Fibroblast of upper back skin (primary cell): Measurements from ENCODE around the gene PCNP.
"Not testable (repeated sequence)": the region's sequence is repeated elsewhere in the genome, so short reads cannot be mapped to it uniquely, and the experiment has no call there.

Source experiments
- DNase-seq: peaks from one replicate; pipeline ENCODE4 v3.0.0-alpha.2; 2013

The PCNP gene, protein sequence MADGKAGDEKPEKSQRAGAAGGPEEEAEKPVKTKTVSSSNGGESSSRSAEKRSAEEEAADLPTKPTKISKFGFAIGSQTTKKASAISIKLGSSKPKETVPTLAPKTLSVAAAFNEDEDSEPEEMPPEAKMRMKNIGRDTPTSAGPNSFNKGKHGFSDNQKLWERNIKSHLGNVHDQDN

DNA sequence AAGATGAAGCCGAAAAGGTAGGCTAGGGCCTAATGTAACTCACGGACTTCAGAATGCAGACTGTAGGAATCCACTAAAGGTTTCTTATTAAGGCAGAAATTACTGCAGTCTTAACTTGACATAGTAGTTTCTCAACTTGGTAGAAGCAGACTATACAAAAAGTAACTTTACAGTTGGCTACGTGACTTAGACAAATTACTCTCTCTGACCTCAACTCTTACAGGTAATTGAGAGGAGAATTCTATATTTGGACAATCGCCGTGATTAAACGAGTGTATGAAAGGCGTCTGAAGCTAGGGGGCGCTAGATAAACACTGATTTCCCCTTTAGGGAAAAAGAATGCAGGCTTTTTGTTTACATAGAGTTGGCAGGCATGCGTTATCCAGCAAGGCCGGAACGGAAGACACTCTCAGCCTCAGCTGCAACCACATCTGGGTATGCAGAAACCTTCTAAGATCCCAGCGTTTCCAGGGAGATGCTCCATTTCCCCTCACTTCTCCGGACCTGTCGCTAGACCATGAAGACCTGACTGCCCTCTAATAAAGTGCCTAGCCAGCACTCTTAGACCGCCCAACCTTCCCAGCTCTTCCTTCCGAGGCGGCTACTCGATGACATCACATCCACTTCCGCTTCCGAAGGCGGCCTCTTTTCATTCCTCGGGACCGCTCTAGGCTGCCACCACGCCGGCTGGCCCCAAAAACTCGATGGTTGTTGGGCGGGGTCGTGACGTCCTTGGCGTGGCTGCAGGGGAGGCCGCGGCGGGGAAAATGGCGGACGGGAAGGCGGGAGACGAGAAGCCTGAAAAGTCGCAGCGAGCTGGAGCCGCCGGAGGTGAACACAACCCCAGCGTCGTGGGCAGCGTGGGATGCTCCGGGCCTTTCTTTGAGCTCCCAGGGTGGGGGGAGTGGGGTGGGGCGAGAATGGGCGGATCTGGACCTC is at the start of gene PCNP:
PCNP (plus strand) TSS at position 732 of the 939 bp plus-strand sequence; CDS start at position 768, 36 bp downstream.
- peak; percentile 99 for DNase-seq

DNA sequence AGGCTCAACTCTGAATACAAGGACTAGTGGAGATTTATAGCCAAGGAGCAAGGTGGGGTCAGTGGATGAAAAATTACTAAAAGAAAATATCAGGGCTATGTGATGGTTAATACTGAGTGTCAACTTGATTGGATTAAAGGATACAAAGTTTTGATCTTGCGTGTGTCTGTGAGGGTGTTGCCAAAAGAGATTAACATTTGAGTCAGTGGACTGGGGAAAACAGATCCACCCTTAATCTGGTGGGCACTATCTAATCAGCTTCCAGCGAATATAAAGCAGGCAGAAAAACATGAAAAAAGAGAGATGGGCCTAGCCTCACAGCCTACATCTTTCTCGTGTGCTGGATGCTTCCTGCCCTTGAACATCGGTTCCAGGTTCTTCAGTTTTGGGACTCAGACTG is 46.5 kb upstream of the PCNP start:
- DNase-seq = no peak

DNA sequence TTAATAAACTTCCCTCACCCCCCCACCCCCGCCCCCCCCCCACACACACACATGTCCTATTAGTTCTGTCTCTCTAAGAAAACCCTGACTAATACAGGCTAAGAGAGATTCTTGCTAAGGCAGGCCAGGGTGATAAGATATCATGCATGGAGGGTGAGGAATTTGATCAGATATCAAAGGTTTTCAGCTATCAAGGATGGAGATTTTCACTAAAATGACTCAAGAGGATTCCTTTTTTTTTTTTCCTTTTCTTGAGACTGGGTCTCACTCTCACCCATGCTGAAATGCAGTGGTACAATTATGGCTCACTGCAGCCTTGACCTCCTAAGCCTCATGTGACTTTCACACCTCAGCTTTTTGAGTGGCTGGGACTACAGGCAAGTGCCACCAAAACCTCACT is 46.1 kb upstream of the PCNP start:
- DNase-seq = no peak

DNA sequence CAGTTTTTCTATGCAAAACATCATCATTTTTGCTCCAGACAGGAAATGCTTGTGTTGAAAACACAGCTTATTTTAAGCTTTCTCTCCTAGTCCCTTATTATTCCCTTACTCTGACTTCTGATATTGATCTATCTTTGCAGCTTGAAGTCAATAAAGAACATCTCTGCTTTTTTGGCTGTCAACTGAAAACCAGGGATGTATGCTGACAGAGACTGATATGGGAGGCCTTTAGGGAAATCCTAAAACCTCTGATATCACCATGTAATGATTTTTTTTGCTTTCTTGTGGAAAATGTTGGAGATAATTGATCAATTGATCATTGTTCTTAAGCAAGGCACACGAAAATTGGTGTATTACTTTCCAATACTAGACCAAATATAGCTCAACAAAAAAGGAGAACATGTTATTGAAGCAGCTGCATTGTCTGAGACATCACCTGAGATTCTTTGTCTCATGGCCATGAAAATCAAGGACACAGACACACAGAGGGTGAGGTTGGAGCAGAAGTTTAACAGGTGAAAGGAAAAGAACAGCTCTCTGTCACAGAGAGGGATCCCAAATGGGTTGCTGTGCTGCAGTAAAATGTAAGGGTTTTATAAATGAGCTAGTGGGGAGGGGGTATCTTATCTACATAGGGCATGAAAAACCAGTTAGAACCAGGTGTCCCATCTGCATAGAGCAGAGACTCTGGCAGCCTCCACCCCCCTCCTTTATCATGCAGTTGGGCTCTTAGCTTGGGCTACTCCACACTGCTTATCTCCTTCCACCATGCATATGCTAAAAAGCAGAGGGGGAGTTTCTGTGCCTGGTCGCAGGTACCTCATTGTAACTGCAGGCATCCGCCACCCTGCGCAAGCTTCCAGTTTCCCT is 43.9 kb upstream of the PCNP start:
- no peak for DNase-seq

DNA sequence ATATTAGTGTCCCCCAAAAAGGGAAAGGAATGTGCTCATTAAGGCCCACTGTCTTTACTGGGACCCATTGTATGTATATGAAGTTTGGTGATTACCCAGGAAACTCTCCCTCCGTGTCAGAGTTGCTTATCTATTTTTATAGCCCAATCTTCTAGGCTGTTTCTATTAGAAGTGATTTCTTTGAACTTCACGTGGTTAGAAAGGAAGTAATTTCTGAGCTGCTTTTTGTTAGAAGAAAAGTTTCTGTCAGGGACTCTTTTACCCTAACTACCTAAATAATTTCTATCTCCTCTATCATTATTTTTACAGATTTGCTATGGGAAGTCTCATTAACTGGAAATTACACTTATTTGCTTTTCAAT is 43.3 kb upstream of the PCNP start:
- no peak for DNase-seq

DNA sequence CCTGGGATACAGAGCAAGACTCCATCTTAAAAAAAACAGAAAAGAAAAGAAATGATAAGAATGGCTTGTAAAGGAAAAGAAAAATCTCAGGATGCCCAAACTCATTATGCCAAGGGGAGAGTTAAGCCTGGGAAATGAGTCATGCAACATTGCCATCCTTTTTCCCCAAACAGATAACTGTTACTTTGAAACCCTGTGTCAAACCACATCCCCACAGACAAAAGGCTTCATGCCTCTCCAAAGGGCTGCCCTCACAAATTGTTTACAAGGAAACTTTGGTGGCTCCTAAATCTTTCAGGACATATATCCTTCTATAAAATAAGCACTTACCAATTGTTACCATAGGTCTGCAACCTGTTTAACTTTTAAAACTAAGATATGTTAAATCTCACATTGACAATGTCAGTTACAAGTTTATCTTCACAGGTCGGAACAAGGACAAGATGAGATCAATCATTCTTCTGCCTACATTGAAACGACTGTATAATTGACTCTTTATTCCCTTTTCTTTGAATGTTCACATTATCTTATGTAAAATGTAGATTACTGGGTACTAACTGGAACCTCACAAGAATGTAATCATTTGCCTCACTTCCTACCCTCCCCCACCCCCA is 42.4 kb upstream of the PCNP start:
- DNase-seq = no peak

DNA sequence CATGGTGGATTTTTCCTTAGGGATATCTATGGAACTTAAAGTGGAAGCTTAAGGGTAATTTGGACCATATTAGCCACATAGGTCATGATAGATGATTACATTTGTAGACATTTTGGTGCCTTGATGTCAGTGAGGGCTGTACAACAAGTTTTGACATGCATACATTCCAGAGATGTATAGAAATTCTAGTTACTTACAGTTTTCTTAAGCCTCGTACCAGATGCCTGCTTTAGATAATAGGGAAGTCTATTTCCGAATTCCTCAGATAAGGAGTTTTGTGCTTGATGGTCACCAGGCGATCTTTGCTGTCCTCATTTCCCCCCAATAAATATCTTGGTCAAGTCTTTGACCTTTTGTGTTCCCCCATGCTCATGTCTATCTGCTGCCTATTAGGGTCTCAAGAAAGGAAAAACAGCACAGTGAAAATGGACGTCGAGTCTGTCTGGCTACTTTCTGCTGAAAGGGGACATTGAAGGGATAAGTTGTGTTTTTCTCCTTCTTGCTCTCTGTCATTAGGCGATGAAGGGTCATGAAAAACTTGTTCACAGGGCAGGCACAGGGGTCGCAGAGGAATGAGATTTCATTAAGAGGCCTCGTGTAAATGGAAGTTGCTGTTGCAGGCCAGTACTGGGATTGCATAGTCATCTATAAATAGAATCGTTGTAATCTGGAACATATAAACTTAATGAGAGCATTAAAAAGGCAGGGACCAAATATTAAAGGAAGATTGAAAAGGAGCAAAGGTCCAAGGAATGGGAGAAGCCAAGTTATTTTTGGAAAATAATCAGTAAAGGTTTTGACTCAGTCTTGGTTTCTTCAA is 41.0 kb upstream of the PCNP start:
- peak; percentile 2 for DNase-seq

DNA sequence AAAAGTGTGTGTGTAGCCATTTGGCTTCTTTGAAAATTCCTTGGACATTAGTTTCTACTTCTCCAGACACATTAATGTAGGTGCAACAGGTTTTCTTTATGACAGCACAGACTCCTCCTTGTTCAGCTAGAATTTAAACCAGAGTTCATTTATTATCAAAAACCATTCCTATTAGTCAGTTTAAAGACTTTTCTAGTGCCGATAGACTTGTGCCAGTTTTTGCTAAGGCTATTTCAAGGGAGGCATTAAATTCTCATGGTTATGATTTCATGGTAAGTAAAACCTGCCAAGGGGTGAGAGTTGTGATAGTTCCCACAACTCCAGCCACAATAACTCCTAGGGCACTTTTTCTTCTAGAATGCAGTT is 40.4 kb upstream of the PCNP start:
- no peak for DNase-seq

DNA sequence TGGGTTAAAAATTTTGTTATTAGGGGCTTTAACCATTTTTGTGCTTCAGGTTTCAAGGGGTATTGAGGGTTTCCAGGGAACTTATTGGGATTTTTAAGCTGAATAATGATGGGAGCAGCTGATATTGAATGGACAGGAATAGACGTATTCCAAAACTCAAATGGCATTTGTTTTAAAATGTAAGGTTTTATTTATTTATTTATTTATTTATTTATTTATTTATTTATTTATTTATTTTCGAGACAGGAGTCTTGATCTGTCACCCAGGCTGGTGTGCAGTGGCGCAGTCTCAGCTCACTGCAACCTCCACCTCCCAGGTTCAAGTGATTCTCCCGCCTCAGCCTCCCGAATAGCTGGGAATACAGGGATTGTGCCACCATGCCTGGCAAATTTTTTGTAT is 38.8 kb upstream of the PCNP start:
- no peak for DNase-seq

DNA sequence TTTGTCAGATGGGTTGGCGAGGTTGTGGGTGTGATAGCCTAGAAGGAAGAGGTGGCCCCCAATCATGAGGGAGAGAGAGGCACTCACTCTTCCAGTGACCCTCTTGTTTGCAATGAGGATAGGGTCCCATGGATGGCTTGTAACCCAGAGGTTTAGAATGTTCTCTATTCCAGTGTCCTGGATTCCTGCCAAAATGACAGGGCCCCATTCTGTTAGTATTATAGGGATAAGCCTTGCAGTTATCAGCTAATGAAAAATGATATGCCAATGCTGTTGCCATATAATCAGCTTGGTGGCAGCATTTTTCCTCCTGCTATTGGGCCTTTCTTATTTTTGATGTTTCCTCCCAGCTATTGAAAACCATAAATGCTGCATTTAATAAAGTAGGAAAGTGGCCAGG is 37.7 kb upstream of the PCNP start:
- no peak for DNase-seq

DNA sequence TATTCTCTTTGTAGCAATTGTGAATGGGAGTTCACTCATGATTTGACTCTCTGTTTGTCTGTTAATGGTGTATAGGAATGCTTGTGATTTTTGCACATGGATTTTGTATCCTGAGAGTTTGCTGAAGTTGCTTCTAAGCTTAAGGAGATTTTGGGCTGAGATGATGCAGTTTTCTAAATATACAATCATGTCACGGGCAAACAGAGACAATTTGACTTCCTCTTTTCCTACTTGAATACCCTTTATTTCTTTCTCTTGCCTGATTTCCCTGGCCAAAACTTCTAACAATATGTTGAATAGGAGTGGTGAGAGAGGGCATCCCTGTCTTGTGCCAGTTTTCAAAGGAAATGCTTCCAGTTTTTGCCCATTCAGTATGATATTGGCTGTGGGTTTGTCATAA is 37.0 kb upstream of the PCNP start:
- not testable (repeated sequence) for DNase-seq

DNA sequence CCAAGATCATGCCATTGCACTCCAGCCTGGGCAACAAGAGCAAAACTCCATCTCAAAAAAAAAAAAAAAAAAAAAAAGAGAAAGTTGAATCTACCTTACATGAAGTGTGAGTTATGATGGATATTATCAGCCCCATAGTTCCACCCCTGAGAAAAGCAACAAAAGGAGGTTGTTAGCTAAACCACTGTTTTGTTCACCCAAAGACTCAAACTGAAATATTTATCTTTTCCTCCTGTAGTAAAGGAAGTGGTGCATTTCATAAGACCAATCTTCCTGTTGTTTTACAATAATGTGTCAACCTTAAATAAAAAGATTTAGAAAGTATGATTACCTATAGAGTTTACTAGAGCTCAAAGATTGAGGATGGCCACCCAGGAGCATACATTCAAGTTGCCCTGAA is 31.0 kb upstream of the PCNP start:
- DNase-seq = no peak

DNA sequence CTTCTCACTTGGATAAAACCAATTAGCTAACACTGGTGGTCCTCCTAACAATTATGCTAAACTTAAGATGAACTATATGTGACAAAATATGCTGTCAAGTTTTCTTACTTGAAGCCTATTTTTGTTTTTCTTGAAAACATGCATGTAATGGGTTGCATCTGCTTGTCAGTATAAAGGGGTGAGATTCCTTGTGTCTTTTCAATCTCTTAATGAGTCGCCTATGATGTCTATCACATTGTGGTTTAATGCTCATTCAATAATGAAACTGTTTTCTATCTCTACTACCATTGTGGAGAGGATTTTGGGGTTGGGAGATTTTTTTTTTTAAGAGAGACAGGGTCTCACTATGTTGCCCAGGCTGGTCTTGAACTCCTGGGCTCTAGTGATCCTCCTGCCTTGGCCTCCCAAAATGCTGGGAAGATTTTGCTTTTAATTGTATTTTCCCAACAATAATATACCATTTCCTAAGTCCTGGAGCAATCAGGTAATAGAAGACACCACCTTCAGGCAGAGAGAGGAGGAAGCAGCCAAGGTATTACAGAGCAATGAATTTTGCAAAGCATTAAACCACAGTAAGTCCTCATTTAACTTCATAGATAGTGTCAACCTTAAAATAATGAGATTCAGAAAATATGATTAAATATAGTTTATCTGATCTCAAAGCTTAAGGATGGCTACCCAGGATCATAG is 29.7 kb upstream of the PCNP start:
- DNase-seq = no peak

DNA sequence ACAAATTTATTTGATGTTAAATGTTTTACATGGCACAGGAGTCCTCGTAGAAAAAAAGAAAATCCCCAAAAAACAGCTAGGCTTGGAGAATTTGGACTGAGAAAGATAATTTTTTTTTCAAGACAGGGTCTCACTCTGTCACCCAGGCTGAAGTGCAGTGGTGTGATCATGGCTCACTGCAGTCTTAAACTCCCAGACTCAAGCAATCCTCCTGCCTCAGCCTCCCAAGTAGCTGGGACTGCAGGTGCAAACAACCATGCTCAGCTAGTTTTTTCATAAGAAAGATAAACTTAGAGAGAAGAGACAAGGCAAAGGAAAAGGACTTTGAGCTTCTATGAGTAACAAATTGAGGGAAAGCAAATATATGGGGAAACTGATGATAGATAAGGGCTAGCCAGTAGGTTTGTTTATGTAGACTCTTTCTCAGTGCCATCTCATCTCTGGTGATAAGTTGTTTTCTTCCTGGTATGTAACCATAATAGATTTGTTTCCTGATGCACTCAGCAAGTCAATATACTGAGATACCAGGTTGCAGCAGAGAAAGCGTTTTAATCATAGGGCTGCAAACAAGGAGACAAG is 25.4 kb upstream of the PCNP start:
- DNase-seq = no peak

DNA sequence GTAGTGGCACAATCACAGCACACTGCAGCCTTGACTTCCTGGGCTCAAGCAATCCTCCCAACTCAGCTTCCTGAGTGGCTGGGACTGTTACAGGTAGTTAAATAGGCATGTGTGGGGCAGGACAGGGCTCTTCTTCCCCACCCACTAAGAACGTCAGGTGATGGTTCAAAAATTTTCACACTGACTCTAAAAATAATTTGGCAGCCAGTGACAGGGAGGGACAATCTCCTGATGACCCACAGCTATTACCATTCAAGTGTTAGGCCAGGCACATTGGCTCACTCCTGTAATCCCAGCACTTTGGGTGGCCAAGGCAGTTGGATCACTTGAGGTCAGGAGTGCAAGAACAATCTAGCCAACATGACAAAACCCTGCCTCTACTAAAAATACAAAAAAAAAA is 24.5 kb upstream of the PCNP start:
- no peak for DNase-seq

DNA sequence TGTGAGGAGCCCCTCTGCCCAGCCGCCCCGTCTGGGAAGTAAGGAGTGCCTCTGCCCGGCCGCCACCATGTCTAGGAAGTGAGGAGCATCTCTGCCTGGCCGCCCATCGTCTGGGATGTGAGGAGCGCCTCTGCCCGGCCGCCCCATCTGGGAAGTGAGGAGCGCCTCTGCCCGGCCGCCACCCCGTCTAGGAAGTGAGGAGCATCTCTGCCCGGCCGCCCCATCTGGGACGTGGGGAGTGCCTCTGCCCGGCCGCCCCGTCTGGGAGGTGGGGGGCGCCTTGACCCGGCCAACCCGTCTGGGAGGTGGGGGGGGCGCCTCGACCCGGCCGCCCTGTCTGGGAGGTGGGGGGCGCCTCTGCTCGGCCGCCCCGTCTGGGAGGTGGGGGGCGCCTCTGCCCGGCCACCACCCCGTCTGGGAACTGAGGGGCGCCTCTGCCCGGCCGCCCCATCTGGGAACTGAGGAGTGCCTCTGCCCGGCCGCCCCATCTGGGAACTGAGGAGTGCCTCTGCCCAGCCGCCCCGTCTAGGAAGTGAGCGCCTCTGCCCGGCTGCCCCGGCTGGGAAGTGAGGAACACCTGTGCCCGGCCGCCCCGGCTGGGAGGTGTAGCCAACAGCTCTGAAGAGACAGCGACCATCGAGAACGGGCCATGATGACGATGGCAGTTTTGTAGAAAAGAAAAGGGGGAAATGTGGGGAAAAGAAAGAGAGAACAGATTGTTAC is 22.5 kb upstream of the PCNP start:
- DNase-seq = not testable (repeated sequence)

DNA sequence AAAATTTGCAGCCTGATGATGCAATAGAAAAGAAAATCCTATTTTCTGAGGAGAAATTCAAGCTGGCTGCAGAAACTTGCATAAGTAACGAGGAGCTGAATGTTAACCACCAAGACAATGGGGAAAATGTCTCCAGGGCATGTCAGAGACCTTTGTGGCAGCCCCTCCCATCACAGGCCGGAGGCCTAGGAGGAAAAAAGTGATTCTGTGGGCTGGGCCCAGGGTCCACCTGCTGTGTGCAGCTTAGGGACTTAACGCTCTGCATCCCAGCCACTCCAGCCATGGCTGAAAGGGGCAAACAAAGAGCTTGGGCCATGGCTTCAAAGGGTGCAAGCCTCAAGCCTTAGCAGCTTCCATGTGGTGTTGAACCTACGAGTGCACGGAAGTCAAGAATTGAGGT is 20.6 kb upstream of the PCNP start:
- DNase-seq = not testable (repeated sequence)

DNA sequence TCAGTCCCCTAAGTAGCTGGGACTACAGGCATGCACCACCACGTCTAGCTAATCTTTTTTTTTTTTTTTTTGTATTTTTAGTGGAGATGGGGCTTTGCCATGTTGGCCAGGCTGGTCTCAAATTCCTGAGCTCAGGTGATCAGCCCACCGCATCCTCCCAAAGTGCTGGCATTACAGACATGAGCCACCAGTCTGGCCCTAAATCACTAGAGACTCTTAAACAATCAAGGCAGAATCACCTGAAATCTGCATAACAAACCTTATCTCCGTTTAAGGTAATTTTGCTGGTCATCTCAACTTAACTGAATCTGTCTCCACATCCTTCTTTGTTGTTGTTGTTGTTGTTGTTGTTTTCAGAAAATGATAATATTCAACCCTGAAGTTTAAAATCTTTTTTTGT is 17.9 kb upstream of the PCNP start:
- DNase-seq = no peak

DNA sequence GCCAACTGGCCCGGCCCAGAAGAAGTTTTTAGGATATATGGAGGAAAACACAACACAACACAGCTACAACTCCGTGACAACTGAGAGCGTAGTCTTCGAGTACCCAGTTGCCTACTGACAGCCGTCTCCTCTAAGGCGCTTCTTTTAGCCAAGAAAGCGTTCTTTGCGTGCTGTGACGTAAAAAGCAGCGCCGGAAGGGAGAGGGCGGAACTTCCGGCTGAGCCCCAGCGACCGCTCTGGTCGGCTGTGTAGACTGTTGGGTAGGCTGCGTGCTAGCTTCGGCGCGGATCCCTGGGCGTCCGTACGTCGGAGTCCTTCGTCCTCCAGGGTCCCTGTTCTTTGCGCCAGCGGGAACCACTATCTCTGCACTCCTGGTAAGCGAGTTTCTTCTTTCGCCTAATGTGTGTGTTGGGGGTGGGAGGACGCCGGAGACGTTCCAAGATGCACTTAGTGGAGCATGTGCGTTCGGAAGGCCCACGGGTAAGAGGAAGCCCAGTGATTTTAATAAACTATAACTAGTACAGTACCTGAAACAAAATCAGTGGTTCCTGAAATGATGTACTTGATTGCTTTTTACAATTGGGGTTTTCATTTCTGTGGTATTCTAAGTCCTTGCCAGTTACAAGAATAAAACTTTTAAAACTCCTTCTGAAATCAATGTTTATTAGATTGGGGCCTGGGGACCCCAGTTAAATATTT is 12.2 kb upstream of the PCNP start, which contains the start of gene TRMT10C:
TRMT10C (plus strand) TSS at position 239 of the 699 bp plus-strand sequence. CDS start 2,914 bp downstream, outside the sequence.
- peak; percentile 93 for DNase-seq
